SIG-M5 (cell line): ENCODE measurements around the gene WDFY4.

Experiments
- DNase-seq: peaks from one replicate; lab custom pipeline; 2025; lab: John Stamatoyannopoulos, UW

WDFY4 gene

GRCh38 chr10:48880016-48880705, 195.5 kb downstream of the WDFY4 start:
- no peak for DNase-seq

DNA sequence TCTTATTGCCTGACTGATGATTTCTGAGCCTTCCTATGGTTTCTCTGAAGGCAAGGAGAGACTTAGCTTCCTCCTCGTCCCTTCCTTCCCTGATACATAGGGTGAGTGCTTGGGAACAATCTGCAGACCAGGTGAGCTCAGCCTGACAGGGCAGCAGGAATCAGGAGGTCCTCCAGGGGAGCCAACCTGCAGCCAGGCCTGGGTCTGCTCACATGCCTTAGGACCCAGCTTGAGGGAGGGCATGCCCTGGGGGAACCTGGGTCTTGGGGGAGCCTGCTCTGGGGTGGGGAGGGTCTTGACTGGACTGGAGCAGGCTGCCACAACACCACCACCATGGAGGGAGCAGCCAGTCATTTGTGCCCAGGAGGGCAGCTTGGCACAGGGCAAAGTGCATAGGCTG, 197.3 kb downstream of the WDFY4 start:
- no peak for DNase-seq

DNA sequence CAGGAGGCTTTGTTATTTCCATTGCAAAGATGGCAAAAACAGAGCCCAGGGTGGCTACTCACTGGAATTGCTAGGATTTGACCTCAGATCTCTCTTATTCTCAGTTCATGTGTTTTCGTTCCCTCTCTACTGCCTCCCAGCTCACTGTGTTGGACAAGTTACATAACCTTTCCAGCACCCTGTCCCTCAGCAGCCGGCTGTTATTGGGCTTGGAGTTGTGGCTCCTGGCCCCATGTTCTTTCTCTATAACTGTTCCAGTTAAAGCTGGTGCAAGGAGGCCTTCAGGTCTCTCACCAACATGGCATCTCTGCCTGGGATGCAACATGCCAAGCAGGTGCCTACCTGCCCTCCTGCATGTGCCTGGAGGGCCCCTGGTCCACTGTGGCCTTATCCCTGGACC, 198.2 kb downstream of the WDFY4 start:
- DNase-seq = no peak

GRCh38 chr10:48883701-48884100, 199.0 kb downstream of the WDFY4 start:
- DNase-seq = no peak

- no peak for DNase-seq
These were observed 199.7 kb downstream of the WDFY4 start for GRCh38 chr10:48884179-48885045.

GRCh38 chr10:48885376-48885775, 200.7 kb downstream of the WDFY4 start:
- no peak for DNase-seq

DNA sequence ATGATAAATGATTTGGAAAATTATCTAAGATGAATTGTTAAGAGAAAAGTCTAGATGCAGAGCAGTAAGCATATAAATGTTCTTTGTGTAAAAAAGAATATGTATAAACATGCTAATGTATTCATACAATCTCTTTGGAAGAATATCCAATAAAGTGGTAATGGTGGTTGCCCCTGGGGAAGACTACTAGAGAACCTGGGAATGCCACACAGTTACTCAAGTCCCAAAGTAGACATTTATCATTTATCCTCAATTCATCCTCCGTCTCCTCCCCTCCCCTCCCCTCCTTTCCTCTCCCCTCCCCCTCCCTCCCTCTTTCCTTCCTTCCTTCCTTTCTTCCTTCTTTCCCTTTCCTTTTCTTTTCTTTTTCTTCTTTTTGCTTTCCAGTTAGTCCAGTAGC, 203.3 kb downstream of the WDFY4 start:
- DNase-seq = no peak

DNA sequence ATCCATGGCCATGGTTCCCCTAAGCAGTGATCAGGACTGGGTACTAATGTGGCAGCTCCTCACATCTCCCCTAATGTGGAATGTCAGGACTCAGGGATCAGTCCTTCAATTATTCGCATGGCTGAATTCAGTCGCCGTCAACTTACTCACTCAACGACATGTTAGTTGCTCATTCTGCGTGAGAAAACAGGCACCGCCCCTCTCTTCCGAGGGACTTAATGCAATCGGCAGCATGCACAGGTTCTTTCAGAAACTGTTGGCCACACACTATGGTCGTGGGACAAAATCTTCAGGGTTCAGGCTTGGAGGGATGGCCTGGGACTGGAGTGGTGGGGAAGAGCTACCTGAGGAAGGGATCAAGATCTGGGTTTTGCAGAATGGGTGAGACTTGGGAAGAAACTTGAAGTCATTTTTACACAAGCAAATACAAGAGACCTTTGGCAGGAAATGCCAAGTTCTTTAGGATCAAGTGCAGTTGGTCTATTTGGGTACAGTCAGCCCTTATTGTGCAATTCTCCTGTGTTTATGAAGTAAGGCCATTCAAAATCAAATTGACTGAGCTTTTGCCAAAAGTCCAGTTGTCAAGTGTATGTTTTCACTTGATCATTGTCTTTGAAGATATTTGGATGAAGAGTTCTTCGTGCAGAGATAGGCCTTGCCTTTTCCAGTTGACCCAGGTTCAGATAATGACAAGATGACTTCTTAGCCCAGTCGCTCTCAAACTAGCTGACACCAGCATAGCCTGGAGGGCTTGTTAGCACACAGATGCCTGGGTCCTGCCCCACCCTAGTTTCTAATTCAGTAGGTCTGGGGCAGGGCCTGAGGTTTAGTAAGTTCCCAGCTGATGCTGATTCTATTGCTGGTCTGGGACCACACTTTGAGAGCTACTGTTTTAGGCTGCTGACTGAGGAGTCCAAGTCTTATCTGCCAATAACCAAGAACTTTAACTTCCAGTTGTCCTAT, 206.5 kb downstream of the WDFY4 start:
- DNase-seq = no peak

- DNase-seq = no peak
These were observed 210.5 kb downstream of the WDFY4 start for GRCh38 chr10:48894911-48895802.

DNA sequence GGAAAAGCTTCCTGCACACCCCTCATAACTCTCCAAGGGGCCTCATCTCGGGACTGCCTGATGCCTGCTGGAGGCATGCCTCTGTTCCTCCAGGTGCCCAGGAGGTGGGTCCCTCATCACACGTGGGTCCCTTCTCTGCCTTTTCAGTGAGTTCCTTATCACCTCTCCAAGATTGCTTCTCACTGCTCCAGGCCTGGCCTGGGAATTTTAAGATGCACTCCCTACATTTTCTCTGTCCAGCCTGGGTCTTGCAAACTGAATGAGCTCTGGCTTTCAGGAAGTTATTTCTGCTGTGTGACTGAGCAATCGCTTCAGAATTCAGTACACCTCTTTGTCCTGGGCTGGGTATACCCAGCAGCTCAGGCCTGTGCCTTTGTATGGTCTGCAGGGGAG, 211.1 kb downstream of the WDFY4 start:
- DNase-seq = no peak

- no peak for DNase-seq
These were observed 212.2 kb downstream of the WDFY4 start for GRCh38 chr10:48896756-48897440.

- no peak for DNase-seq
These were observed 212.7 kb downstream of the WDFY4 start for GRCh38 chr10:48897441-48897790.

GRCh38 chr10:48898426-48898825, 213.8 kb downstream of the WDFY4 start:
- DNase-seq = no peak

DNA sequence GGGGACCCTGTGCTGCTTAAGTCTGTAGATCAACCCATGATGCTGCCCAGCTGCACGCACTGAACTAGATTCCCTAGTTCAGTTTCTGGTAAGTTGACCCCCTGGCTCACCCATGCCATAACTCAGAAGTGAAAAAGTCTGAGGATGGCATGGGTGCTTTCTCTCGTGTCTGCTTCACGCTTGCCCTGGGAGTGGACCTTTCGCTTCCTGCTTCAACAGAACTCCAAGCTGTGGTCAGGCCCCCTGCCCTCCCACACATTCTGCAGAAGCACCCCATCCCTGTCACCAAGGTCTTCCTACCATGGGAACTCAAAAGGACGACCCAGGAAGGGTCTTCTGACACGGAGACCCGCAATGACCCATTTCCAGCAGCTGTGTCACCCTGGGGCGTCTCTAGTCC, 215.1 kb downstream of the WDFY4 start:
- DNase-seq = no peak

GRCh38 chr10:48900371-48900801, 215.7 kb downstream of the WDFY4 start:
- DNase-seq = no peak

- no peak for DNase-seq
These were observed 216.6 kb downstream of the WDFY4 start for GRCh38 chr10:48901319-48901718.

- no peak for DNase-seq
These were observed 217.4 kb downstream of the WDFY4 start for GRCh38 chr10:48902096-48902495.

- DNase-seq = no peak
These were observed 218.5 kb downstream of the WDFY4 start for GRCh38 chr10:48903151-48903550.

GRCh38 chr10:48904861-48905260, 220.2 kb downstream of the WDFY4 start:
- DNase-seq = no peak

DNA sequence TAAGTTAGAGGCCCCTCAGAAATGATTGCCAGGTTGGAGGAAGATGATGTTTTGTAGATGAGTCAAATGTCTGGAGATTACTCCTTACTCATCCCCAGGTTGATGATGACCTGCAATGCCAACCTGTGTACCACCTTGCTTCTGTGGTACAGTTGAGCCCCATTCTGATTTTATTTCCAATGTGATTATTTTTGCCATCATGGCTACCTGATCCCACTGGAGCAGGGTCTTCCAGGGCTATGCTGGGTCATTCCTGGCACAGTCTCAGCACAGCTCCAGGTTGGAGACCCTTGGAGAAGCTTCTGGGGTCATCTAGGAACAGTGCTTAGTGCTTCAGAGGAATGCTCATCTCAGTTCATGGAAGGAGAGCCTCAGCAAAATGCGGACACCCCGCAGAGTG, 220.6 kb downstream of the WDFY4 start:
- DNase-seq = no peak

DNA sequence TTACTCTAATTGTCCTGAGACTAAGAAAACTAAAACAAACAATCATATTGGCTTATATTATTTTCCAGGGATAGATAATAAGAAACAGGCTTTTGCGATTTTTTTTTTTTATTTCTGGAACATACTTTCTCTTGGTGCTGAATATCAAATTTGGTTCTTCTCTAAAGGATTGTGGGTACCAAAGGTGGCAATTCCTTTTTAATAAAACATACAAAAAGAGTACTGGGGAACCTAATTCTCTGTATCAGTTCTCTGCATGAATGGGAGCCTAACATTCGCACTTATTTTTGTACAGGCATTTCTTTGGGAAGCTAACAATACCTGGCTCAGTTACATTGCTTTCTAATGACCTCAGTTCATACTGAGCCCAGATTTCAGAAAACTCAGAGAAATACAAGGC, 222.2 kb downstream of the WDFY4 start:
- no peak for DNase-seq
